Neural cell (in vitro differentiated cells): ENCODE data around the gene TMEM117.

ENCODE experiments used
- MXI1 ChIP-seq: fragments of 450-650 bp; conservative IDR thresholded peaks from 2 replicates; pipeline ENCODE4 v1.6.1; 2014; ENCODE audit warnings: antibody characterized with exemption, mild to moderate bottlenecking; ENCODE audit not compliant: poor library complexity, severe bottlenecking
- POLR2AphosphoS5 ChIP-seq: IDR thresholded peaks from 2 replicates; pipeline ENCODE4 v1.6.1; 2012
- RAD21 ChIP-seq: fragments of 450-650 bp; conservative IDR thresholded peaks from 2 replicates; pipeline ENCODE4 v1.6.1; 2014; ENCODE audit warnings: antibody characterized with exemption, mild to moderate bottlenecking, moderate library complexity
- TAF1 ChIP-seq: IDR thresholded peaks from 2 replicates; pipeline ENCODE4 v1.6.1; 2012; ENCODE audit warnings: low read depth
- TF ChIP-seq, protein P1 (sequence below): fragments of 450-650 bp; IDR thresholded peaks from 2 replicates; pipeline ENCODE4 v1.5.1; 2014; ENCODE audit warnings: antibody characterized with exemption, mild to moderate bottlenecking, moderate library complexity; ENCODE audit not compliant: poor library complexity, severe bottlenecking
- TF ChIP-seq, protein P2 (sequence below): IDR thresholded peaks from 2 replicates; pipeline ENCODE4 v1.6.1; 2012; ENCODE audit warnings: borderline replicate concordance

DNA sequence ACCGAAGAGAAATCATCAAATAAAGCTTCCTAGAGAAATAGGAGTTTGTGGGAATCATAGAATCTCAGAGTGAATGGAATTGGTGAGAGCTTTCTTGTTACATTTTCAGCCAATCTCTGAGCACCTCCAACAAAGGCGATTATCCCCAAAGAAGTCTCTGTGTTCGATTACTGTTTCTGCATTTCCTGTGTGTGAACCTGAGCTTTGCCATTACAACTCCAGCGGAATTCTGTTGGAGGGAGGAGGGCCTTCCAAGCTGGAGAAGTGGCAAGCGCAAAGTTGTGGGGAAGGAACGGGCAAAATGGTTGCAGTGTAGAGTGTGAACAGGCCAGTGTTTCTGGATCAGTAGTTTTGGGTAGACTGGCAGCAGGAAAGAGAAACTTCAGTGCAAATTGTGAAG, 23.1 kb downstream of the TMEM117 start:
- no peak for TF ChIP-seq RAD21
- TF ChIP-seq, protein P1, sequence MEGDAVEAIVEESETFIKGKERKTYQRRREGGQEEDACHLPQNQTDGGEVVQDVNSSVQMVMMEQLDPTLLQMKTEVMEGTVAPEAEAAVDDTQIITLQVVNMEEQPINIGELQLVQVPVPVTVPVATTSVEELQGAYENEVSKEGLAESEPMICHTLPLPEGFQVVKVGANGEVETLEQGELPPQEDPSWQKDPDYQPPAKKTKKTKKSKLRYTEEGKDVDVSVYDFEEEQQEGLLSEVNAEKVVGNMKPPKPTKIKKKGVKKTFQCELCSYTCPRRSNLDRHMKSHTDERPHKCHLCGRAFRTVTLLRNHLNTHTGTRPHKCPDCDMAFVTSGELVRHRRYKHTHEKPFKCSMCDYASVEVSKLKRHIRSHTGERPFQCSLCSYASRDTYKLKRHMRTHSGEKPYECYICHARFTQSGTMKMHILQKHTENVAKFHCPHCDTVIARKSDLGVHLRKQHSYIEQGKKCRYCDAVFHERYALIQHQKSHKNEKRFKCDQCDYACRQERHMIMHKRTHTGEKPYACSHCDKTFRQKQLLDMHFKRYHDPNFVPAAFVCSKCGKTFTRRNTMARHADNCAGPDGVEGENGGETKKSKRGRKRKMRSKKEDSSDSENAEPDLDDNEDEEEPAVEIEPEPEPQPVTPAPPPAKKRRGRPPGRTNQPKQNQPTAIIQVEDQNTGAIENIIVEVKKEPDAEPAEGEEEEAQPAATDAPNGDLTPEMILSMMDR: no peak
- TF ChIP-seq, protein P2, sequence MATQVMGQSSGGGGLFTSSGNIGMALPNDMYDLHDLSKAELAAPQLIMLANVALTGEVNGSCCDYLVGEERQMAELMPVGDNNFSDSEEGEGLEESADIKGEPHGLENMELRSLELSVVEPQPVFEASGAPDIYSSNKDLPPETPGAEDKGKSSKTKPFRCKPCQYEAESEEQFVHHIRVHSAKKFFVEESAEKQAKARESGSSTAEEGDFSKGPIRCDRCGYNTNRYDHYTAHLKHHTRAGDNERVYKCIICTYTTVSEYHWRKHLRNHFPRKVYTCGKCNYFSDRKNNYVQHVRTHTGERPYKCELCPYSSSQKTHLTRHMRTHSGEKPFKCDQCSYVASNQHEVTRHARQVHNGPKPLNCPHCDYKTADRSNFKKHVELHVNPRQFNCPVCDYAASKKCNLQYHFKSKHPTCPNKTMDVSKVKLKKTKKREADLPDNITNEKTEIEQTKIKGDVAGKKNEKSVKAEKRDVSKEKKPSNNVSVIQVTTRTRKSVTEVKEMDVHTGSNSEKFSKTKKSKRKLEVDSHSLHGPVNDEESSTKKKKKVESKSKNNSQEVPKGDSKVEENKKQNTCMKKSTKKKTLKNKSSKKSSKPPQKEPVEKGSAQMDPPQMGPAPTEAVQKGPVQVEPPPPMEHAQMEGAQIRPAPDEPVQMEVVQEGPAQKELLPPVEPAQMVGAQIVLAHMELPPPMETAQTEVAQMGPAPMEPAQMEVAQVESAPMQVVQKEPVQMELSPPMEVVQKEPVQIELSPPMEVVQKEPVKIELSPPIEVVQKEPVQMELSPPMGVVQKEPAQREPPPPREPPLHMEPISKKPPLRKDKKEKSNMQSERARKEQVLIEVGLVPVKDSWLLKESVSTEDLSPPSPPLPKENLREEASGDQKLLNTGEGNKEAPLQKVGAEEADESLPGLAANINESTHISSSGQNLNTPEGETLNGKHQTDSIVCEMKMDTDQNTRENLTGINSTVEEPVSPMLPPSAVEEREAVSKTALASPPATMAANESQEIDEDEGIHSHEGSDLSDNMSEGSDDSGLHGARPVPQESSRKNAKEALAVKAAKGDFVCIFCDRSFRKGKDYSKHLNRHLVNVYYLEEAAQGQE: no peak
- no peak for TF ChIP-seq POLR2AphosphoS5
- no peak for TF ChIP-seq TAF1
- no peak for TF ChIP-seq MXI1
